H1 (cell line): ENCODE measurements around the gene CEBPE. TPM values are rescaled to one million over a fixed set of nuclear protein-coding genes. Genes with fewer than 3 reads are reported as not detected.

ENCODE experiments used
- CTCF ChIA-PET: fragments of 300-600 bp; sonication (Branson Sonifier 250); formaldehyde crosslinking; loops from one replicate; lab custom pipeline; 2021; ENCODE audit not compliant: partially characterized antibody; lab: Charles Lee
- POLR2A ChIA-PET: fragments of 300-600 bp; sonication (Branson Sonifier 250); formaldehyde crosslinking; loops from one replicate; lab custom pipeline; 2021; ENCODE audit warnings: inconsistent platforms; ENCODE audit not compliant: partially characterized antibody; lab: Charles Lee
- DNase-seq, 2 experiments: peaks; one replicate each; pipeline versions ENCODE4 v3.0.0 to v3.0.0-alpha.2; 2010 to 2022; ENCODE audit warnings: low spot score in 2 of 2, low read depth in 1 of 2, mixed read lengths in 1 of 2
- FAIRE-seq: peaks from 2 replicates; lab custom pipeline; 2011; peaks lifted over from hg19 to GRCh38; lab: Jason Lieb, UNC
- H2AFZ ChIP-seq: 2 replicates; pipeline ENCODE4 v1.8.1; 2012; ENCODE audit warnings: low read length, inconsistent platforms
- H2AK5ac ChIP-seq: 2 replicates; pipeline ENCODE4 v1.6.1; 2013; ENCODE audit warnings: low read depth, low read length
- H2BK120ac ChIP-seq: replicated peaks from 2 replicates; pipeline ENCODE3; 2013; ENCODE audit warnings: low read depth, low read length, inconsistent platforms
- H2BK12ac ChIP-seq: 2 replicates; pipeline ENCODE4 v1.6.1; 2013; ENCODE audit warnings: low read depth, low read length
- H2BK15ac ChIP-seq: 2 replicates; pipeline ENCODE4 v1.6.1; 2013; ENCODE audit warnings: low read length
- H2BK20ac ChIP-seq: 2 replicates; pipeline ENCODE4 v1.6.1; 2013; ENCODE audit warnings: low read length
- H2BK5ac ChIP-seq: 2 replicates; pipeline ENCODE4 v1.6.1; 2013; ENCODE audit warnings: low read depth, low read length
- H3K14ac ChIP-seq: 2 replicates; pipeline ENCODE4 v1.6.1; 2013; ENCODE audit warnings: inconsistent platforms; ENCODE audit not compliant: insufficient read length
- H3K18ac ChIP-seq: 2 replicates; pipeline ENCODE4 v1.6.1; 2013; ENCODE audit warnings: low read length; ENCODE audit errors: extremely low read depth
- H3K23ac ChIP-seq: 2 replicates; pipeline ENCODE4 v1.6.1; 2013; ENCODE audit warnings: inconsistent platforms; ENCODE audit not compliant: insufficient read length
- H3K23me2 ChIP-seq: 2 replicates; pipeline ENCODE4 v1.6.1; 2013; ENCODE audit warnings: low read depth, low read length
- H3K27ac ChIP-seq: 2 replicates; pipeline ENCODE4 v1.6.1; 2011; ENCODE audit warnings: low read depth, low read length, inconsistent platforms
- H3K27me3 ChIP-seq, 4 experiments: replicated peaks in 1 of 4; 1 replicate in 1 of 4; 2 replicates in 3 of 4; pipeline versions ENCODE4 v1.6.1 to v1.8.1; 2011 to 2013; ENCODE audit warnings: low read length in 3 of 4, mild to moderate bottlenecking in 3 of 4, inconsistent platforms in 2 of 4, mixed read lengths in 2 of 4, moderate library complexity in 1 of 4; ENCODE audit not compliant: control insufficient read depth in 3 of 4, insufficient read depth in 3 of 4; ENCODE audit errors: extremely low read depth in 1 of 4
- H3K36me3 ChIP-seq, 4 experiments: 2 replicates each; pipeline versions ENCODE4 v1.6.1 to v1.8.1; 2011 to 2013; ENCODE audit warnings: mild to moderate bottlenecking in 4 of 4, low read length in 3 of 4, moderate library complexity in 2 of 4, control low read depth in 1 of 4, inconsistent platforms in 1 of 4; ENCODE audit not compliant: insufficient read depth in 4 of 4, control insufficient read depth in 2 of 4
- H3K4ac ChIP-seq: replicated peaks from 2 replicates; pipeline ENCODE3; 2013; ENCODE audit warnings: low read length, low read depth, mixed read lengths, inconsistent platforms; ENCODE audit not compliant: insufficient read length
- H3K4me1 ChIP-seq, 4 experiments: replicated peaks in 1 of 4; 1 replicate in 1 of 4; 2 replicates in 3 of 4; pipeline versions ENCODE4 v1.6.1 to v1.8.1; 2011 to 2013; ENCODE audit warnings: low read length in 3 of 4, inconsistent platforms in 2 of 4, mixed read lengths in 1 of 4; ENCODE audit not compliant: insufficient read depth in 4 of 4, control insufficient read depth in 3 of 4
- H3K4me2 ChIP-seq, 2 experiments: 2 replicates each; pipeline versions ENCODE4 v1.6.1 to v1.8.1; 2011 to 2013; ENCODE audit warnings: low read depth in 2 of 2, low read length in 2 of 2, control low read depth in 1 of 2, inconsistent platforms in 1 of 2, mild to moderate bottlenecking in 1 of 2; ENCODE audit not compliant: insufficient read depth in 1 of 2
- H3K4me3 ChIP-seq, 4 experiments: fragments of 200-600, 300-600 bp in 1 of 4; sonication (generic), shearing (Covaris generic), sonication (Bioruptor Twin) in 1 of 4; 2 replicates each; pipeline versions ENCODE4 v1.5.1 to v1.8.1; 2011 to 2016; ENCODE audit warnings: low read length in 4 of 4, low read depth in 3 of 4, control low read depth in 2 of 4, inconsistent platforms in 2 of 4, mild to moderate bottlenecking in 2 of 4, mixed read lengths in 1 of 4, moderate library complexity in 1 of 4; ENCODE audit not compliant: insufficient read depth in 2 of 4; ENCODE audit errors: extremely low read depth in 1 of 4
- H3K56ac ChIP-seq: replicated peaks from 2 replicates; pipeline ENCODE3; 2013; ENCODE audit warnings: low read depth, mild to moderate bottlenecking, mixed read lengths, low read length, inconsistent platforms; ENCODE audit not compliant: insufficient read length
- H3K79me1 ChIP-seq: 2 replicates; pipeline ENCODE4 v1.6.1; 2013; ENCODE audit warnings: low read depth, low read length, control low read depth
- H3K79me2 ChIP-seq, 2 experiments: 2 replicates each; pipeline versions ENCODE4 v1.6.1 to v1.8.1; 2012 to 2013; ENCODE audit warnings: low read length in 2 of 2, mild to moderate bottlenecking in 2 of 2, inconsistent platforms in 1 of 2; ENCODE audit not compliant: insufficient read depth in 2 of 2, control insufficient read depth in 1 of 2
- H3K9ac ChIP-seq, 4 experiments: replicated peaks in 1 of 4; 1 replicate in 1 of 4; 2 replicates in 3 of 4; pipeline versions ENCODE4 v1.6.1 to v1.8.1; 2011 to 2013; ENCODE audit warnings: low read depth in 3 of 4, low read length in 3 of 4, control low read depth in 2 of 4, mild to moderate bottlenecking in 2 of 4, moderate library complexity in 2 of 4, inconsistent platforms in 1 of 4; ENCODE audit errors: extremely low read depth in 1 of 4
- H3K9me3 ChIP-seq, 2 experiments: 2 replicates each; pipeline versions ENCODE4 v1.6.1 to v1.8.1; 2012 to 2013; ENCODE audit warnings: mild to moderate bottlenecking in 2 of 2, moderate library complexity in 2 of 2, control low read depth in 1 of 2, inconsistent platforms in 1 of 2, low read depth in 1 of 2, low read length in 1 of 2, mixed read lengths in 1 of 2; ENCODE audit not compliant: insufficient read depth in 2 of 2
- H4K20me1 ChIP-seq, 2 experiments: replicated peaks in 1 of 2; 2 replicates each; pipeline versions ENCODE3 to v1.8.1; 2011 to 2013; ENCODE audit warnings: inconsistent platforms in 2 of 2, low read length in 2 of 2, mild to moderate bottlenecking in 1 of 2; ENCODE audit not compliant: insufficient read depth in 2 of 2, control insufficient read depth in 1 of 2
- H4K5ac ChIP-seq: 2 replicates; pipeline ENCODE4 v1.6.1; 2013; ENCODE audit warnings: low read length, low read depth, mixed read lengths, inconsistent platforms; ENCODE audit not compliant: insufficient read length
- H4K8ac ChIP-seq: 2 replicates; pipeline ENCODE4 v1.8.0; 2013; ENCODE audit warnings: mild to moderate bottlenecking, moderate library complexity, low read length, inconsistent platforms; ENCODE audit not compliant: insufficient read depth; ENCODE audit errors: extremely low read depth
- H4K91ac ChIP-seq: replicated peaks from 2 replicates; pipeline ENCODE3; 2013; ENCODE audit warnings: low read length, mixed read lengths, inconsistent platforms; ENCODE audit not compliant: insufficient read length
- HDAC2 ChIP-seq, 2 experiments: fragments of 300-600 bp in 1 of 2; sonication (generic) in 1 of 2; IDR thresholded peaks; 2 replicates each; pipeline ENCODE4 v1.6.1; 2011 to 2012; ENCODE audit warnings: low read depth in 2 of 2, low read length in 2 of 2, mild to moderate bottlenecking in 2 of 2, moderate library complexity in 2 of 2, borderline replicate concordance in 1 of 2, inconsistent platforms in 1 of 2
- PHF8 ChIP-seq: fragments of 200-600 bp; sonication (generic); conservative IDR thresholded peaks from 2 replicates; pipeline ENCODE4 v1.7.1; 2012; ENCODE audit warnings: low read depth, mild to moderate bottlenecking, inconsistent platforms, low read length, moderate library complexity
- SIN3A ChIP-seq, 2 experiments: IDR thresholded peaks in 1 of 2; conservative IDR thresholded peaks in 1 of 2; 2 replicates each; pipeline ENCODE4 v1.6.1; 2011 to 2012; ENCODE audit warnings: low read length in 2 of 2, improper control_type of control experiment in 1 of 2, low read depth in 1 of 2, mild to moderate bottlenecking in 1 of 2
- WGBS, 2 experiments: shearing (Covaris generic) in 1 of 2; methylation state at CpG; one replicate each; pipeline versions ENCODE4 v1.1.6 to v1.1.7; 2013 to 2015; ENCODE audit warnings: low lambda C conversion rate in 2 of 2, mixed read lengths in 2 of 2, inconsistent platforms in 1 of 2, low coverage in 1 of 2, missing lambda C conversion rate in 1 of 2; ENCODE audit not compliant: insufficient replicate concordance in 2 of 2, insufficient coverage in 1 of 2, insufficient read length in 1 of 2; ENCODE audit errors: extremely low coverage in 1 of 2, missing lambda C conversion rate in 1 of 2; 5-methylcytosine and 5-hydroxymethylcytosine counted together
- polyA plus RNA-seq, 7 experiments: library from polyadenylated mRNA; depleted of rRNA in 3 of 7; stranded (reverse) in 5 of 7; unstranded in 2 of 7; fragments of >200 nt in 5 of 7; fragments of 200-250 nt in 2 of 7; gene quantifications; 1 replicate in 5 of 7; 2 replicates in 1 of 7; 4 replicates in 1 of 7; pipeline versions ENCODE4 v1.2.1 to v1.2.3, GENCODE V29; 2011 to 2013; ENCODE audit warnings: missing spikeins in 2 of 7, mixed read lengths in 2 of 7
- total RNA-seq: library from RNA; stranded (reverse); fragmentation: NEBNext Ultra II Directional; extraction: Animal tissue kit (Norgen Biotek cat#: 25700); gene quantifications from 2 replicates; pipeline ENCODE4 v1.2.1, GENCODE V29; 2021
- TF ChIP-seq, protein P1 (sequence below): IDR thresholded peaks from 2 replicates; pipeline ENCODE4 v1.6.1; 2012; ENCODE audit warnings: inconsistent platforms
- TF ChIP-seq, protein P2 (sequence below): IDR thresholded peaks from 2 replicates; pipeline ENCODE4 v1.6.1; 2011; ENCODE audit warnings: low read depth, mild to moderate bottlenecking, low read length; ENCODE audit not compliant: insufficient read depth
- TF ChIP-seq, protein P3 (sequence below), 3 experiments: IDR thresholded peaks; 1 replicate in 2 of 3; 2 replicates in 1 of 3; pipeline versions ENCODE4 v1.5.1 to v1.6.1; 2011; ENCODE audit warnings: low read length in 3 of 3, mild to moderate bottlenecking in 3 of 3, inconsistent platforms in 2 of 3, low read depth in 1 of 3, moderate library complexity in 1 of 3; ENCODE audit not compliant: insufficient read depth in 1 of 3; ENCODE audit errors: control extremely low read depth in 1 of 3

Gene CEBPE
- total and polyA plus RNA-seq, 2 of the 8 experiments (the other 6 are each of a cell fraction or from before 2014, with no cell fraction given) = 0.05 TPM; not detected in 1

DNA sequence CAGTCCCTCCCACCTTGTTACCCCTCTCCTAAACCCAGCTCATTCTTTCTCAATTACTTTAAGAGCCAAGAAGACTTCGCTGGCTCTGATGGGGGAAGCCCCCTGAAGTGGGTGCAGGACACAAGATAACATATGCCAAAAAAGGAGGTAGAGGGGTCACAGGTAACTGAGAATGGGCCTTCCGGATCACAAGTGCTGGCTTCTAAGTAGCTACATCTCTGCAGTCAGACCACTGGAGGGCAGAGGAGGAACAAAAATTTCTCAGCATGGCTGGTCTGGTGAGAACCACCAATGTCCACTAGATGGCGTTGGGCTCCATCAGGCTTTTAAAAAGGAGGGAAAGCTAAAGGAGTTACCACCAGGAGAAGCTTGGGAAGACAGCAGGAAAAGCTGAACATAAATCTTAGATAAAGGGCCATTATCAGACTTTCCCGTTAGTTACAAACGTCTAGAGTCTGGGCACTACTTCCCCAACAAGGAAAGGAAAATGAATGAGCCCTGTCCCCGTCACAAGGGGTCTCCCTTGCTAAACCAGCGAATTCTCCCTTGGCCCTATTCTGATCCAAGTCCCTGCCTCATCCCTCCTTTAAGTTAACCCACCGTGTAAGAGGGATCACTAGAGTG is 50.2 kb downstream of the CEBPE start:
- no peak overlapping the region for H2BK12ac ChIP-seq
- POLR2A ChIA-PET = interaction anchor here (0.8 to 2.7 kb wide), 19 partner anchors 8 to 246 kb away, joined by 3 to 33 read pairs (median 3); partner anchors contain the start of genes ACIN1, C14orf119, HAUS4 and PRMT5
- H4K8ac ChIP-seq = no peak overlapping the region; the same call in 1 of the 2 replicates
- H3K79me1 ChIP-seq = peaks cover 7% of the 10 kb centered on the region
- no peaks in the 10 kb centered on the region for H3K9me3 ChIP-seq
- peaks cover 5 to 27% (median 15%) of the 10 kb centered on the region in 4 experiments; a peak in 6 of 7 replicates for H3K4me1 ChIP-seq
- H4K91ac ChIP-seq = no peak overlapping the region
- H3K27me3 ChIP-seq = no peaks in the 10 kb centered on the region
- no peak overlapping the region for H3K18ac ChIP-seq
- peak overlapping the region in 1 of 4 experiments; percentile 18; a peak in 1 of 8 replicates for H3K4me3 ChIP-seq
- peak overlapping the region; percentile 46 to 99; a peak in 3 of 4 replicates for H3K4me2 ChIP-seq
- no peak overlapping the region for H3K14ac ChIP-seq
- WGBS, 2 experiments = 40% methylated on average over 8 of the region's 8 CpGs; no CpG with 5 or more reads in 1 of the 2 experiments
- no peak overlapping the region for H2BK120ac ChIP-seq
- H3K23ac ChIP-seq = no peak overlapping the region
- no peak overlapping the region for H3K56ac ChIP-seq
- H2BK20ac ChIP-seq = no peak overlapping the region
- H2BK5ac ChIP-seq = no peak overlapping the region
- H3K36me3 ChIP-seq = peaks cover 34 to 61% (median 46%) of the 10 kb centered on the region in 4 experiments
- FAIRE-seq = peak; percentile 66
- no peak overlapping the region for H2AFZ ChIP-seq
- no peak overlapping the region for H2AK5ac ChIP-seq
- H4K20me1 ChIP-seq = peaks cover 21% of the 10 kb centered on the region in 2 experiments
- peak; percentile 84 to 85 for DNase-seq
- no peak overlapping the region for H3K4ac ChIP-seq
- H2BK15ac ChIP-seq = no peak overlapping the region
- H3K23me2 ChIP-seq = peaks cover 14% of the 10 kb centered on the region
- H3K27ac ChIP-seq = no peak overlapping the region
- no peak overlapping the region for H3K9ac ChIP-seq
- CTCF ChIA-PET = interaction anchor here (0.6 to 2.9 kb wide), 67 partner anchors 9 to 1058 kb away, joined by 3 to 55 read pairs (median 4); partner anchors contain the start of genes ACIN1, AJUBA, C14orf119 and CDH24
- peaks cover 23 to 49% of the 10 kb centered on the region in 2 experiments for H3K79me2 ChIP-seq
- H4K5ac ChIP-seq = no peak overlapping the region
- TF ChIP-seq, protein P1, sequence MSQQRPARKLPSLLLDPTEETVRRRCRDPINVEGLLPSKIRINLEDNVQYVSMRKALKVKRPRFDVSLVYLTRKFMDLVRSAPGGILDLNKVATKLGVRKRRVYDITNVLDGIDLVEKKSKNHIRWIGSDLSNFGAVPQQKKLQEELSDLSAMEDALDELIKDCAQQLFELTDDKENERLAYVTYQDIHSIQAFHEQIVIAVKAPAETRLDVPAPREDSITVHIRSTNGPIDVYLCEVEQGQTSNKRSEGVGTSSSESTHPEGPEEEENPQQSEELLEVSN = peak; percentile 74; the same call in 1 of the 2 replicates
- TF ChIP-seq, protein P2, sequence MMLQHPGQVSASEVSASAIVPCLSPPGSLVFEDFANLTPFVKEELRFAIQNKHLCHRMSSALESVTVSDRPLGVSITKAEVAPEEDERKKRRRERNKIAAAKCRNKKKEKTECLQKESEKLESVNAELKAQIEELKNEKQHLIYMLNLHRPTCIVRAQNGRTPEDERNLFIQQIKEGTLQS = 0 out of 2 replicates have a peak, but pooled peaks have one; percentile 25
- TF ChIP-seq PHF8 (no peak), SIN3A (conservative IDR thresholded peaks at IDR 0.05 in 1 of 2, IDR thresholded peaks at IDR 0.05 in 1 of 2; ENCODE audit: low read depth in 1 of 2, low read length in 2 of 2) (peak in 1 of 2 experiments; percentile 79; a peak in 2 of 4 replicates), HDAC2 (IDR thresholded peaks at IDR 0.05; ENCODE audit: borderline replicate concordance in 1 of 2, low read depth in 2 of 2, low read length in 2 of 2) (no peak)
- TF ChIP-seq, protein P3, sequence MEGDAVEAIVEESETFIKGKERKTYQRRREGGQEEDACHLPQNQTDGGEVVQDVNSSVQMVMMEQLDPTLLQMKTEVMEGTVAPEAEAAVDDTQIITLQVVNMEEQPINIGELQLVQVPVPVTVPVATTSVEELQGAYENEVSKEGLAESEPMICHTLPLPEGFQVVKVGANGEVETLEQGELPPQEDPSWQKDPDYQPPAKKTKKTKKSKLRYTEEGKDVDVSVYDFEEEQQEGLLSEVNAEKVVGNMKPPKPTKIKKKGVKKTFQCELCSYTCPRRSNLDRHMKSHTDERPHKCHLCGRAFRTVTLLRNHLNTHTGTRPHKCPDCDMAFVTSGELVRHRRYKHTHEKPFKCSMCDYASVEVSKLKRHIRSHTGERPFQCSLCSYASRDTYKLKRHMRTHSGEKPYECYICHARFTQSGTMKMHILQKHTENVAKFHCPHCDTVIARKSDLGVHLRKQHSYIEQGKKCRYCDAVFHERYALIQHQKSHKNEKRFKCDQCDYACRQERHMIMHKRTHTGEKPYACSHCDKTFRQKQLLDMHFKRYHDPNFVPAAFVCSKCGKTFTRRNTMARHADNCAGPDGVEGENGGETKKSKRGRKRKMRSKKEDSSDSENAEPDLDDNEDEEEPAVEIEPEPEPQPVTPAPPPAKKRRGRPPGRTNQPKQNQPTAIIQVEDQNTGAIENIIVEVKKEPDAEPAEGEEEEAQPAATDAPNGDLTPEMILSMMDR (IDR thresholded peaks at IDR 0.05; ENCODE audit: control extremely low read depth in 1 of 3, insufficient read depth in 1 of 3, low read depth in 1 of 3, low read length in 3 of 3) = peak; percentile 82 to 99 (median 99)
